Measurements from ENCODE around the gene ACOXL. TPM values are rescaled to one million over a fixed set of nuclear protein-coding genes. Genes with fewer than 3 reads are reported as not detected.

ACOXL gene
- total and polyA plus RNA-seq, 2 of the 8 experiments (the other 6 are each of a cell fraction or from before 2014, with no cell fraction given): 11.4 to 20.6 TPM

- no peak for TF ChIP-seq HDAC2 (IDR thresholded peaks at IDR 0.05; ENCODE audit: borderline replicate concordance in 1 of 2, low read depth in 2 of 2, low read length in 2 of 2)
- TF ChIP-seq POU5F1 (IDR thresholded peaks at IDR 0.05; ENCODE audit: low read depth, low read length): no peak
- peak; percentile 98 for TF ChIP-seq ASH2L (IDR thresholded peaks at IDR 0.05; ENCODE audit: low read length)
- TF ChIP-seq BCL11A (IDR thresholded peaks at IDR 0.05; ENCODE audit: low read depth in 2 of 2, low read length in 2 of 2): no peak
Observed at GRCh38 chr2:111122631-111123421, 390.5 kb downstream of the ACOXL start (continued).
